ENCODE measurements around the gene SLC7A10.
"Not testable (repeated sequence)": the region's sequence is repeated elsewhere in the genome, so short reads cannot be mapped to it uniquely, and the experiment has no call there.

SLC7A10 gene

GRCh38 chr19:33236696-33237390 lies 11.2 kb upstream of the SLC7A10 start:
- DNase-seq = no peak

- no peak for DNase-seq
These were observed 10.3 kb upstream of the SLC7A10 start for GRCh38 chr19:33235996-33236350.

GRCh38 chr19:33235269-33235995 lies 9.8 kb upstream of the SLC7A10 start:
- peak; percentile 62 to 82 for DNase-seq

GRCh38 chr19:33234736-33235135 lies 9.1 kb upstream of the SLC7A10 start:
- no peak for DNase-seq

- no peak for DNase-seq
These were observed 8.4 kb upstream of the SLC7A10 start for GRCh38 chr19:33234092-33234491.

GRCh38 chr19:33233056-33233873 lies 7.6 kb upstream of the SLC7A10 start:
- DNase-seq = no peak

- no peak for DNase-seq
These were observed 7.0 kb upstream of the SLC7A10 start for GRCh38 chr19:33232656-33233055.

GRCh38 chr19:33231511-33231910 lies 5.9 kb upstream of the SLC7A10 start:
- no peak for DNase-seq

- DNase-seq = no peak
These were observed 4.3 kb upstream of the SLC7A10 start for GRCh38 chr19:33229962-33230361.

GRCh38 chr19:33227870-33228599 lies 2.4 kb upstream of the SLC7A10 start:
- DNase-seq = no peak

GRCh38 chr19:33227242-33227650 lies 1.6 kb upstream of the SLC7A10 start:
- no peak for DNase-seq

GRCh38 chr19:33226550-33227241 lies 1.0 kb upstream of the SLC7A10 start:
- no peak for DNase-seq

- DNase-seq = no peak
These were observed 774 bp downstream of the SLC7A10 start for GRCh38 chr19:33224694-33225457.

- DNase-seq = not testable (repeated sequence)
These were observed 3.4 kb downstream of the SLC7A10 start for GRCh38 chr19:33222255-33222654.

- no peak for DNase-seq
These were observed 4.0 kb downstream of the SLC7A10 start for GRCh38 chr19:33221638-33222037.

GRCh38 chr19:33220735-33221134 lies 4.9 kb downstream of the SLC7A10 start:
- DNase-seq = no peak

GRCh38 chr19:33220115-33220514 lies 5.5 kb downstream of the SLC7A10 start:
- DNase-seq = no peak

GRCh38 chr19:33219261-33219815 lies 6.3 kb downstream of the SLC7A10 start:
- DNase-seq = no peak

- no peak for DNase-seq
These were observed 7.8 kb downstream of the SLC7A10 start for GRCh38 chr19:33217881-33218280.

- no peak for DNase-seq
These were observed 9.3 kb downstream of the SLC7A10 start for GRCh38 chr19:33216198-33216830.
